ENCODE measurements around the gene STIL.
"Not testable (repeated sequence)": the region's sequence is repeated elsewhere in the genome, so short reads cannot be mapped to it uniquely, and the experiment has no call there.

Gene STIL

DNA sequence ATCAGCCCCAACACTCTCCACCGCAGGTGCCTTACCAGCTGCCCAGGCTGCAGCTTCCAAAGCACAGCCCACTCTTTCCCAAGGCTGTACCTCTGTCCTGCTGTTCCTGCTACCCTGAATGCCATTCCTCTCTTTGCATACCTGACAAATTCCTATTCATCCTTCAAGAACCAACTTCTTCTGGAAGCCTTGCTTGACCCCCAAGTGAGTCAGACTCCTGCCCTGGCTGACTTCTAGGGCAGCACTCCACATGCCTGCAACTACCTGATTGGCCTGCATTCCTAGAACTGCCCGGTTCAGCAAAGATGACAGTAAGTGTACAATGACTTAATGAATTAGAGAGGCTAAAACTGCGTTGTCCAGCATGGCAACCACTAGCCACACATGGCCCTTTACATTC, 103.3 kb downstream of the STIL start:
- TF ChIP-seq, protein P1, sequence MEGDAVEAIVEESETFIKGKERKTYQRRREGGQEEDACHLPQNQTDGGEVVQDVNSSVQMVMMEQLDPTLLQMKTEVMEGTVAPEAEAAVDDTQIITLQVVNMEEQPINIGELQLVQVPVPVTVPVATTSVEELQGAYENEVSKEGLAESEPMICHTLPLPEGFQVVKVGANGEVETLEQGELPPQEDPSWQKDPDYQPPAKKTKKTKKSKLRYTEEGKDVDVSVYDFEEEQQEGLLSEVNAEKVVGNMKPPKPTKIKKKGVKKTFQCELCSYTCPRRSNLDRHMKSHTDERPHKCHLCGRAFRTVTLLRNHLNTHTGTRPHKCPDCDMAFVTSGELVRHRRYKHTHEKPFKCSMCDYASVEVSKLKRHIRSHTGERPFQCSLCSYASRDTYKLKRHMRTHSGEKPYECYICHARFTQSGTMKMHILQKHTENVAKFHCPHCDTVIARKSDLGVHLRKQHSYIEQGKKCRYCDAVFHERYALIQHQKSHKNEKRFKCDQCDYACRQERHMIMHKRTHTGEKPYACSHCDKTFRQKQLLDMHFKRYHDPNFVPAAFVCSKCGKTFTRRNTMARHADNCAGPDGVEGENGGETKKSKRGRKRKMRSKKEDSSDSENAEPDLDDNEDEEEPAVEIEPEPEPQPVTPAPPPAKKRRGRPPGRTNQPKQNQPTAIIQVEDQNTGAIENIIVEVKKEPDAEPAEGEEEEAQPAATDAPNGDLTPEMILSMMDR (IDR thresholded peaks at IDR 0.05; ENCODE audit: low read depth, low read length), result no peak

DNA sequence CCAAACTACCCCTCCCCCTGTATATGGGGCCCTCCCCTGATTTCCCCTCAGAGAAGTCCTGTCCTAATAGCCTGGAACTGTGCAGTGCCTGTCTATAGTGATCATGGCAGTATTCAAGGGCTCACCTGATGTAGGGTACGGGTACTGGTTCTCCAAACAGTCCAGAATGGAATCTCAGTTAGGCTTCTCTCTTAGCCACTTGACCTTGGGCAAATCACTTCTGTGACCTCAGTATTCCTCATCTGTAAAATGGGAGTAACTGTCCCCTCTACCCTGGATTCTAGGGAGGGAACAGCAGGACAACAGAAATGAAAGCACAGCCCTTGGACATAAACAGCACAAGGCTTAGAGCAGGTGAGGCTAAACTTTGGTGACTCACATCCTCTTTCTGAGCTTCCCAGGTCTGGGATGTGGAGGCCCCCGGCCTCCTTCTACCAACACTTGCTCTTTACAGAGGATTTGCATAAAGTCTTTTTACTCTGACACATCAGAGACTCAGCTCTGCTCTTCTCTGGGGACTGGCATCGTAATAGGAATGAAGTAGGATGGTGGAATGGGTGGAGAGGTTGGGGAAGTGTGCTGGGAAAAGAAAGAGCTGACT, 104.1 kb downstream of the STIL start:
- no peak for DNase-seq (ENCODE audit: low read depth in 2 of 2)
- TF ChIP-seq, protein P1 (IDR thresholded peaks at IDR 0.05; ENCODE audit: low read depth, low read length), result no peak
- no peak overlapping the region for H3K4me3 ChIP-seq (replicated peaks in 1 of 2; ENCODE audit: low read depth in 2 of 2, low read length in 2 of 2)

More for the DNA sequence above, 103.3 kb downstream of the STIL start:
- DNase-seq (ENCODE audit: low read depth in 2 of 2), result no peak
- H3K4me3 ChIP-seq (replicated peaks in 1 of 2; ENCODE audit: low read depth in 2 of 2, low read length in 2 of 2), result no peak overlapping the region

DNA sequence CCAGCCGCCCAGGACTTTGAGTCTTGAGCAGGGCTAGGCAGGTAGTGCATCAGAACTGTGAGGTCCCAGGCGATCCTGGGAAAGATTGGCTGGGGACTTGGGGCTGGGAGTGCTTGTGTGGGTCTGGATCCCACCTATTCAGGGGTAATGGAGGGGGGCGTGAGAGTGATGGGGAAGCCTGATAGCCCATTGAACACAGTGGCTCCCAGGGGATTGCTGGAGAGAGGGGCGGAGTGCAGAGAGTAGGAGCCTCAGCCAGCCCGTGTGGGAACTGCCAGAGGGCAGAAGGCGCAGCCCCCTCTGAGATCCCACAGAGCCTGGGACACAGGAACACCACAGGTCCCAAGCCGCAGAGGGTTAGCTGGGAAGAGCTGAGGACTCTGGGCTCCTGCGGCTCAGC, 104.9 kb downstream of the STIL start:
- DNase-seq (ENCODE audit: low read depth in 2 of 2), result no peak
- TF ChIP-seq, protein P1 (IDR thresholded peaks at IDR 0.05; ENCODE audit: low read depth, low read length), result no peak

DNA sequence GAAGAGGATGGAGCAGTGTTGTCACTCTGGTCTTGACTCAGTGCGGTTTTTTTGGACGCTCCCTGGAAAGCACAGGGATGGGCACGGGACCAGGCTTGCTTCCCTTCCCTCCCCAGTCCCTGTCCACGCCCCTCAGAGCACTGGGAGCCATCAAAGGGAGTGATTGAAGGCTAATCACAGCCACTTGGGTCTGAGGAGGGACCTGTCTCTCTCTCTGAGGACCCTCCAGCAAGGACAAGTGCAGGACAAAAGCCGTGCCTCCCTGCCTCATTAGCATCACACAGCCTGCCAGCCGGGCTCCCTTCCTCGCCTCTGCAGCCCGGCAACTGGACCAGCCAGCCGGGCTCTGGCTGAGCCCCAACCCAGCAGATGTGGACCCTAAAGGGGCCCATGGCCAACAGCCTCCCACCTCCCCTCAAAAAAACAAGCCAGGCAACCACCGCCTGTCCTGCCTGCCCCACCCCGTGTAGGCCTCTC, 105.5 kb downstream of the STIL start:
- TF ChIP-seq, protein P1 (IDR thresholded peaks at IDR 0.05; ENCODE audit: low read depth, low read length), result no peak
- no peak overlapping the region for H3K4me3 ChIP-seq (replicated peaks in 1 of 2; ENCODE audit: low read depth in 2 of 2, low read length in 2 of 2)
- DNase-seq (ENCODE audit: low read depth in 2 of 2), result no peak

More for the DNA sequence above, 104.9 kb downstream of the STIL start:
- no peak overlapping the region for H3K4me3 ChIP-seq (replicated peaks in 1 of 2; ENCODE audit: low read depth in 2 of 2, low read length in 2 of 2)

DNA sequence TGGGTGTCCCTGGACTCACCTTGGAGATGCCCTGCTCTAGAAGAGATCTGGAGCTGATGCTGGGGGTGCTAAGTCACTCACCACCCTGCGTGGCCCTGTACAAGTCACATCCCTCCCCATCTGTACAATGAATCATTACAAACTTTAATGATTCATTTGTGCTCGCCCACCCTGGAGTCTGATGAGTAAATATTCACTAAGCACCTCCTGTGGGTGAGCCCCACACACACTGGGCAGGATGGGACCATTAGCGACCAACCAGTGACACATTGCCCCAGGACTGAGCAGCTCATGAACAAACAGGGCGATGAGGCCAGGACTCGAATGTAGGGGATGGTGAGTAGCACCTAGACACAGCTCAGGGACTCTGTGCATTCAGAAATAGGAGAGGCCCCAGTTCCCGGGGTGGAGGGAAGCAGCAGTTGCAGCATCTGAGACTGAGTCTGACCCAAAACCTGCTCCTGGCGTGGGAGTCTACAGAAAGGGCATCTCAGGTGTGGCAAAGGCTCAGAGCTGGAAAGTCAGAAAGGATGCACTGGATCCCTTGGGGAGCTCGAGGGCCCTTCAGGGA, 106.1 kb downstream of the STIL start:
- TF ChIP-seq, protein P1 (IDR thresholded peaks at IDR 0.05; ENCODE audit: low read depth, low read length), result no peak

DNA sequence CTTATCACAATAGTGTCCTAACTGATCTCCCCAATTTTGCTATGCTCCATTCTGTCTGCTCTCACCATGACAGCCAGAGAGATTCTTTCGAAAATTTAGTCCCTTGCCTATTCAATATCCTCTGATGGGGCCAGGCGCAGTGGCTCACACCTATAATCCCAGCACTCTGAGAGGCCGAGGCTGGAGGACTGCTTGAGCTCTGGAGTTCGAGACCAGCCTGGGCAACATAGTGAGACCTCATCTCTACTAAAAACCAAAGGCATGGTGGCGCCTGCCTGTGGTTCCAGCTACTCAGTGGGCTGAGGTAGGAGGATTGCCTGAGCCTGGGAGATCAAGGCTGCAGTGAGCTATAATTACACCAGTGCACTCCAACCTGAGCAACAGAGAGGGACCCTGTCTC, 108.0 kb downstream of the STIL start:
- no peak for DNase-seq (ENCODE audit: low read depth in 2 of 2)
- TF ChIP-seq, protein P1 (IDR thresholded peaks at IDR 0.05; ENCODE audit: low read depth, low read length), result no peak

More for the DNA sequence above, 106.1 kb downstream of the STIL start:
- H3K4me3 ChIP-seq (replicated peaks in 1 of 2; ENCODE audit: low read depth in 2 of 2, low read length in 2 of 2), result no peak overlapping the region
- DNase-seq (ENCODE audit: low read depth in 2 of 2), result peak in 1 of 2 donors; percentile 37

DNA sequence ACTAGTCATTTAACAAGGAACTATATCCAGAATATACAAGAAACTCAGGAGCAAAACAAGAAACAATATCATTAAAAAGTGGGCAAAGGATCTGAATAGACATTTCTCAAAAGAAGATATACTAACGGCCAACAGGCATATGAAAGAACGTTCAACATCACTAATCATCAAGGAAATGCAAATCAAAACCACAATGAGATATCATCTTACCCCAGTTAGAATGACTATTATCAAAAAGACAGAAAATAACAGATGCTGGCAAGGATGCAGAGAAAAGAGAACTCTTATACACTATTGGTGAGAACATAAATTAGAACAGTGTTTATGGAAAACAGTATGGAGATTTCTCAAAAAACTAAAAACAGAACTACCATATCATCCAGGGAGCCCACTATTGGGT, 110.4 kb downstream of the STIL start:
- H3K4me3 ChIP-seq (replicated peaks in 1 of 2; ENCODE audit: low read depth in 2 of 2, low read length in 2 of 2); DNase-seq (ENCODE audit: low read depth in 2 of 2): not testable (repeated sequence)

More for the DNA sequence above, 108.0 kb downstream of the STIL start:
- H3K4me3 ChIP-seq (replicated peaks in 1 of 2; ENCODE audit: low read depth in 2 of 2, low read length in 2 of 2), result no peak overlapping the region
